Activated CD8-positive, alpha-beta memory T cell treated with anti-CD3 and anti-CD28 coated beads for 36 hours (primary cell): ENCODE results near the gene CHD9. TPM values are rescaled to one million over a fixed set of nuclear protein-coding genes. Genes with fewer than 3 reads are reported as not detected.
"Not testable (repeated sequence)": the region's sequence is repeated elsewhere in the genome, so short reads cannot be mapped to it uniquely, and the experiment has no call there.

Source experiments
- CTCF ChIA-PET: fragments of 350-600 bp; sonication (Branson Sonifier 250); formaldehyde crosslinking; loops from one replicate; lab custom pipeline; 2021; ENCODE audit warnings: antibody characterized with exemption; lab: Charles Lee
- POLR2A ChIA-PET: fragments of 350-600 bp; sonication (Branson Sonifier 250); formaldehyde crosslinking; loops from one replicate; lab custom pipeline; 2021; ENCODE audit warnings: antibody characterized with exemption; lab: Charles Lee
- total RNA-seq, 2 experiments: library from RNA; stranded (reverse); gene quantifications; one replicate each; pipeline ENCODE4 v1.2.3, GENCODE V29; 2021

The CHD9 gene, protein sequence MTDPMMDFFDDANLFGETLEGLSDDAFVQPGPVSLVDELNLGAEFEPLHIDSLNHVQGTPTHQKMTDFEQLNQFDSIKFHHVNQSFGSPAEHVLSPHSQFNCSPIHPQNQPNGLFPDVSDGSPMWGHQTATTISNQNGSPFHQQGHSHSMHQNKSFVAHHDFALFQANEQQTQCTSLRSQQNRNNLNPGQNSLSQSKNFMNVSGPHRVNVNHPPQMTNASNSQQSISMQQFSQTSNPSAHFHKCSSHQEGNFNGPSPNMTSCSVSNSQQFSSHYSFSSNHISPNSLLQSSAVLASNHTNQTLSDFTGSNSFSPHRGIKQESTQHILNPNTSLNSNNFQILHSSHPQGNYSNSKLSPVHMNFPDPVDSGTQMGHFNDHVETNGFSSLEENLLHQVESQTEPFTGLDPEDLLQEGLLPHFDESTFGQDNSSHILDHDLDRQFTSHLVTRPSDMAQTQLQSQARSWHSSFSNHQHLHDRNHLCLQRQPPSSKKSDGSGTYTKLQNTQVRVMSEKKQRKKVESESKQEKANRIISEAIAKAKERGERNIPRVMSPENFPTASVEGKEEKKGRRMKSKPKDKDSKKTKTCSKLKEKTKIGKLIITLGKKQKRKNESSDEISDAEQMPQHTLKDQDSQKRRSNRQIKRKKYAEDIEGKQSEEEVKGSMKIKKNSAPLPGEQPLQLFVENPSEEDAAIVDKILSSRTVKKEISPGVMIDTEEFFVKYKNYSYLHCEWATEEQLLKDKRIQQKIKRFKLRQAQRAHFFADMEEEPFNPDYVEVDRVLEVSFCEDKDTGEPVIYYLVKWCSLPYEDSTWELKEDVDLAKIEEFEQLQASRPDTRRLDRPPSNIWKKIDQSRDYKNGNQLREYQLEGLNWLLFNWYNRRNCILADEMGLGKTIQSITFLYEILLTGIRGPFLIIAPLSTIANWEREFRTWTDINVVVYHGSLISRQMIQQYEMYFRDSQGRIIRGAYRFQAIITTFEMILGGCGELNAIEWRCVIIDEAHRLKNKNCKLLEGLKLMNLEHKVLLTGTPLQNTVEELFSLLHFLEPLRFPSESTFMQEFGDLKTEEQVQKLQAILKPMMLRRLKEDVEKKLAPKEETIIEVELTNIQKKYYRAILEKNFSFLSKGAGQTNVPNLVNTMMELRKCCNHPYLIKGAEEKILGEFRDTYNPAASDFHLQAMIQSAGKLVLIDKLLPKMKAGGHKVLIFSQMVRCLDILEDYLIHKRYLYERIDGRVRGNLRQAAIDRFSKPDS (N-terminal part only)
- total RNA-seq: 10 to 100 TPM; 16.8 to 17.1 TPM

DNA sequence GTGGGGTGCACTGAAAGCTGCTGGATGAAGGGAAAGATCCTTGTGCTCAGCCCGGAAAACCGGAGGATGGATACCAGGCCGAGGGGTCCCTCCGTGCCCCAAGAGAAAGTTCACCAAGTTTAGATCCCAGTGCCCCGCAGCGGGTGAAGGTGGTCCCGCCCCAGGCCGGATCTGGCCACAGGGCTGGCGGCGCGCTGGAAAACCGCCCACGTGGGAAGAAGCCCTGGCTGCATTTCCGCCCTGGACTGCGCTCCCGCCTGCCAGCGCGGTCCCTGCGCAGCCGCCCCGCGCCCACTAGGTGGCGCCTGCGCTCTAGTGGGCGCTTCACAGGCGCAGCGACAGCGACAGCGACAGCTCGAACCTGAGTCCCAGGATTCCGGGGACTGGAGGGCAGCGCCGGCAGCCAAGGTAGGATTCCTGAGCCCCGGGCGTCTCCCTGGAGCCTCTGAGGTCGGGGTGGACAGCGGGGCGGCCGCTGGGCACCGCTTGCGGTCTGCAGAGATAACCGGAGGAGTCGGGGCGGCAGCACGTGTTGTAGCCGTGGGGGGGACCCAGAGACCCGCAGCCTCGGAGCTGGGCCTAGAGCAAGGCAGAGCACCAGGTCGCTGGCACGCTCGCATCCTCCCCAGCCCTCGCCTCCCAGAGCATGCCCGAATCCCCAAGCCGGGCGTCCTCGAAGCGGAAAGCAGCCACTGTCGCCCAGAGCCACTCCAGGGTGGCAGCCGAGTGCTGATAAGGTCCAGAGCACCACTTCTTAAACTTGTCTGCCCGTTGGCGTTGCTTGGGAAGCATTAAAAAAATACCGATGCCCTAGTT is at the start of gene CHD9:
CHD9 (plus strand) TSS at position 322 of the 816 bp plus-strand sequence. CDS start 101,099 bp downstream, outside the sequence.
- CTCF ChIA-PET: interaction anchor here (0.7 to 2.0 kb wide), 19 partner anchors 9 to 475 kb away, joined by 3 to 9 read pairs (median 4); no protein-coding TSS in a partner anchor
- POLR2A ChIA-PET: interaction anchor here (0.6 to 1.3 kb wide), 5 partner anchors 38 to 380 kb away, joined by 3 to 5 read pairs (median 3); no protein-coding TSS in a partner anchor

DNA sequence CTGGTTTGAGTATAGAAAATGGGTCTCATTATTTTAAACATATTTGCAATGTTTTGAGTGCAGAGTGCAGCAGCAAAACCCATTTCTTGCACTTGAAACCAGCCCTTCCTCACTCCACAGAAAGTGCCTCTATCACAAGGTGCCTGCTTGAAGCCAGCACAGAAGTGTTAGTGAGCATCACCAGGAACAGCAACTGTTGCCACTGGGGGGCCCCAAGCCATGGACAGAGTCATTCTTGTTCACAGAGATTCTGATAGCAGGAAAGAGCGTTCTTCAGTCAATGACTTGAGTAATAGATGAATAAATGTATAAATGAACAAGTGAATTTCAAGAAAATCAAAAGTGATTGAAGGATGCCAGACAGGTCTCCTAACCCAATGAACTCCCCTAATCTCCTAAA is 47.7 kb upstream of the CHD9 start:
- CTCF ChIA-PET: no interaction called here
- POLR2A ChIA-PET: no interaction called here

DNA sequence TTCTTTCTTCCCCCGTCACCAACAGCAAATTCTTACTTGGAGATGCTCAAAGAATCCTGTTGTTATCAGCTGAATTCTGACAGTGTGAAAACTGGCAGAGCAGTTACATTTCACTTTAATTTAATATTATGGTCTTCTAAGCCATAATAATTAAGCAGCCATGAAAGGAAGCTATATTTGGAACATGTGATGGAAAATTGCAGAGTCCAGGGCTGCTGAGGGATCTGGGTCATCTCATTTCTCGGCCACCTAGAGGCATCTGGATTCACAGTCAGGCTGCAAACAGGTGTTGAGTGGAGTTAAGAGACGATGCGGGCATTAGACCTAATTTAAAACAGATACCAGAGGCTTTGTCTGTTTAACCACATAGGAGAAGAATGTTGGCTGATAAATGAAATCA is 40.5 kb upstream of the CHD9 start:
- POLR2A ChIA-PET: no interaction called here
- CTCF ChIA-PET: no interaction called here

DNA sequence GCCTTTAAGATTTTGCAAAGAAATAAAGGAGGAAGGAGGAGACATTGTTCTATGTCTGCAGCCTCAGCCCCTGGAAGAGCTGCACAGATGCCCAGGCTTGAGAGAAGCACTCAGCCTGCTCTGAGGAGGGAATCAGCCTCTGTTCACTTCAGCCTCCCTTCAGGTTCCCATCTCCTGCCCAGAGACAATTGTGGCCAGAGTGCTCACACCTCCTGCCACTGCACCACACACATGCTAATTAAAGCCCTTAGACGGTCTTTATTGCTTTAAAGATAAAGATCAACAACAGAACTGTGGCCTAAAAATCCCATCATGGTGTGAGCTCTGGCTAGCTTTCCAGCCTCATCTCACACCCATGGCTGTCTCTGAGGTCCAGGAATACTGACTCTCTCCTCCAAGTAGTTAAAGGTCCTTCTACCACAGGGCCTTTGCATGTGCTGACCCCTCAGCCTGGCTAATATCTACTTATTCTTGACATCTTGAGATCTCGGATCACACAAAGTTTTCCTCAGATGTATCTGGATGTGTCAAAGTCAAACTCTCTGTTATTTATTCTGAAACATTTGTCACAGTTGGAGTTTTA is 35.9 kb upstream of the CHD9 start:
- ChIA-PET POLR2A (no interaction called here), CTCF (no interaction called here)

DNA sequence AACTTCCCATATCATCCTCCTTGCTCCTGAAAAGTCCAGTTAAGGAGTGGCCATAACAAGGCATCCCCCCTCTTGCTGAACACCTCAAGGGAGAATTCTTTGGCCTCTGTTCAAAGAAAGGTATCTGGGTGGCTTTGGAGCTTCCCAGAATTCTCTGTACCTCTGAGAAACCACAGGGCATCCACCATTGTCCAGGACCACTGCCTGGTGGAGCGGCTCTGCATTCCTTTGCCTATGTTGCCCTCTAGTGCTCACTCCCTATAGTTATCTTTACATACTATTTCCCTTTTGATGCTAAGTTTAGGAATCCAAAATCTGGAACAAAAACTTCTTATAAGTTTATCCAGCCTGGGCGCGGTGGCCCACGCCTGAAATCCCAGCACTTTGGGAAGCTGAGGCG is 32.4 kb upstream of the CHD9 start:
- POLR2A ChIA-PET: no interaction called here
- CTCF ChIA-PET: interaction anchor here (1.0 to 1.1 kb wide), 2 partner anchors 12 to 15 kb away, joined by 3 to 4 read pairs; no protein-coding TSS in a partner anchor

DNA sequence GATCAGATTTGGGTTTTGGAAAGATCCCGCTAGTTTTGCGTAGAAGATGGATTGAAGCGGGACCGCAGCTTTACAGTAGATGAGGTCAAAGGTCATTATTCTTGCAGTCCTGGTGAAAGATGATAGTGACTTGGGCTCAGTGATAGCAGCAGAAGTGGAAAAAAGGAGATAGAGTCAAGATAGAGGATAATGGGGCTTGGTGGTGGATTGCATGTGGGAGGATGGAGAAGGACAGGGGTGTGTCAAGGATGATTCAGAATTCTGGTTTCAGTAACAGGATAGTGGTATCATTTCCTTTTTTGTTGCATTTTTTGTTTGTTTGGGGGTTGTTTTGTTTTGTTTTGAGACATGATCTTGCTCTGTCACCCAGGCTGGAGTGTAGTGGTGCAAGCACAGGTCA is 30.7 kb upstream of the CHD9 start:
- ChIA-PET POLR2A (no interaction called here), CTCF (no interaction called here)

DNA sequence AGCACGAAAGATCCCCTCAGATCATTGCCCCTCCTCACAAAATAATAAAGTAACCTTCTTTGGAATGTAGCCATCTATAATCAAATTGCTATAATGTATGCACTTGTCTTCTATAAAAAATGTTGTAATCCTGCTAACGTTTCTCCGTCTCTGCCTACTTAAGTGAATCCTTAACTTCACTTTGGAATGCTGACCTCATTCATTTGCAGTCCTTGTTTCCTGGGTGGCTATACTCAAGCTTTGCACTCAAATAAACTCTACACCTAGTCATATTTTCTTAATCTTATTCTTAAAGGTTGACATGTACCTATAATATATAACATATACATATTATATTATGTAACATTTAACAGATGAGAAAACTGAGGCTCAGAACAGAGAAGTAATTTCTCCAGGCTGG is 24.8 kb upstream of the CHD9 start:
- ChIA-PET CTCF (no interaction called here), POLR2A (no interaction called here)

DNA sequence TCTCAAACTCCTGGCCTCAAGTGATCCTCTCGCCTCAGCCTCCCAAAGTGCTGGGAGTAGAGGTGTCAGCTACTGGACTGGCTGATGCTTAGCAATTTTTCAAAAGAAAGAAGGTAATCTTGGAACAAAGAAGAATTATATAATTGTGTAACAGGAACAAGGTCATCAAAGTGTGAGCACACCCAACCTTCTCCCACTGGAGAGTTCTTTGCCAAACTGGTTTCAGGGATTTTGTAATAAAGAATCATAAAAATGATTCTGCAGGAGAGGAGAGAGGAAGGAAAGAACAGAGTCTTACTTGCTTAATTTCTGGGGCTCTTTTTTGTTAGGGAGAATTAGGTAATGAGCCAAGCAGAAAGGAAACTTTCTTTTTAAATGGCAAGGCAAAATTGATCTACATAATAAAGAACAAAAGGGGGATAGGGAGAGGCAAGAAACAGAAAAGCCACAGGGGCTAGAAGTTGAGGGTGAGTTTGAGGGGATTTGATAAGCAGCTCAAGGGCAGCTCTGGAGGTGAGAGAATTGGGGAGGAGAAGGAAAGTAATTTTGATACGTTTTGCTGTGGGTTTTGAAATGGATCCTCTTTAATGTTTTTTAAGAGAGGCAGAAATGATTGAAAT is 23.4 kb upstream of the CHD9 start:
- ChIA-PET CTCF (no interaction called here), POLR2A (no interaction called here)

DNA sequence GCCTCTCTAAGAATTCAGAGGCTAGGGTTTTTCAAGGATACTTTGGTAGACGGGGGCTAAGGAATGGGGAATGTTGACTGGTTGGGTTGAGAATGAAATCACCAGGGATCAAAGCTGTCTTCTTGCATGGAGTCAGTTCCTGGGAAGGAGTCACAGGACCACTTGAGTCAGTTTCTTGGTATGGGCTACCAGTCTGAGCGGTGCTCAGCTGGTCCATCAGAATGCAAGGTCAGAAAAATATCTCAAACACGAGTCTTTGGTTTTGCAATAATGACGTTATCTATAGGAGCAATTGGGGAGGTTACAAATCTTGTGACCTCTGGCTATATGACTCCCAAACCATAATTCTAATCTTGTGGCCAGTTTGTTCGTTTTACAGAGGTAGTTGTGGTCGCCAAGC is 20.5 kb upstream of the CHD9 start:
- POLR2A ChIA-PET: no interaction called here
- CTCF ChIA-PET: no interaction called here

DNA sequence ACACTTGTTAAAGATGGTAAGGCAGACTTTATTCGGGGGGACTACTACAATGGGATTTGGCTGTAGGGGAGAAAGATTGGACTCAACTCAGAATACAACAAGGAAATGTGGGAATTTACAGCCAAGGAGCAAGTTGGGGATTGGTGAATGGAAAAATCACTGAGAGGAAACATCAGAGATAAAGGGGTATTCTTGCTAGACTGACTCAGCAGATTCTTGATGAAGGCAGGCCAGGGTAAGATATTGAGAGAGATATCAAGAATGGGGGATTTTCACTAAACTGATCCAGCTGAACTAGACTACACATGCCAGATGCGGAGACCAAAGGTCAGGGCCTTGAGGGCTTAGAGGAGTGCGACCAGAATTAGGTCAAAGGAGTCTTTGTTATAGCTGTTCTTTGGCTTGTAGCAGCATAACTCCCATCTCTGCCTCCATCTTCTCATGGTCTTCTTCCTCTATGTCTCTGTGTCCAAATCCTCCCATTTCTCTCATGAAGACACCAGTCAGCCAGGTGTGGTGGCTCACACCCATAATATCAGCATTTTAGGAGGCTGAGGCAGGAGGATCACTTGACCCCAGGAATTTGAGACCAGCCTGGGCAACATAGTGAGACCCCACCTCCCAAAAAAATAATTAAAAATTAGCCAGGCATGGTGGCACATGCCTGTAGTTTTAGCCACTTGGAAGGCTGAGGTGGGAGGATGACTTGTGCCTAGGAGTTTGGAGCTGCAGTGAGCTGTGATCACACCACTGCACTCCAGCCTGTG is 19.4 kb upstream of the CHD9 start:
- ChIA-PET CTCF (no interaction called here), POLR2A (no interaction called here)

DNA sequence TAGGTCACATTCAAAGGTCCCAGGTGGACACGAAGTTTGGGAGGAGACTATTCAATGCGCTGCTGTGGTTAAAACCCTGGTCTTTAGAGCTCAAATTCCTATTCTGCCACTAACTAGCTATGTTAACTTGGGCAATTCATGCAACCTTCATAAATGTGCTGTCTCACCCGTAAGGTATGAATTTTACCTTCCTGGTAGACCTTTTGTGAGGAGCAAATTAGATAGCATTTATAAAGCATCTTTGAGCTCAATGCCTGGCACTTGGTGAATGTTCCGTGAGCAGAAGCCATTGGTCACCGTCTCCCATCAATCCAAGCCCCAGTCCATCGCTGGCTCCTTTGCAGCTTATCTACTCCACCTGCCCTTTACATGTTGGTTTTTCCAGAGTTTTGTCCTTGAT is 18.7 kb upstream of the CHD9 start:
- ChIA-PET POLR2A (no interaction called here), CTCF (no interaction called here)

DNA sequence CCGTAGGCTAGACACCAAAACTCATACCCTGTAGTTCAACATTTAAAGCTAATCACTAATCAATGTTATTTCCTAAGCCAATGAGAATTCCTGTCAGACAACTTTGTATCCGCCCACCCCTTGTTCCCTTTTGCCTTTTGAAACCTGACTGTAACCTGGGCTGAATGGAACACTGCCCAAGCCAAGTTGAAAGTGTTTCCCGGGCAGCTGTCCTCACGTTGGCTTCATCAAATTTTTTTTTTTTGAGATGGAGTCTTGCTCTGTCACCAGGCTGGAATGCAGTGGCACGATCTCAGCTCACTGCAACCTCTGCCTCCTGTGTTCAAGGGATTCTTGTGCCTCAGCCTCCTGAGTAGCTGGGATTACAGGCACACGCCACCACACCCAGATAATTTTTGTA is 18.1 kb upstream of the CHD9 start:
- CTCF ChIA-PET: interaction anchor here (1.3 kb wide), 1 partner anchor 14 kb away, joined by 3 read pairs; no protein-coding TSS in a partner anchor
- POLR2A ChIA-PET: not testable (repeated sequence)

DNA sequence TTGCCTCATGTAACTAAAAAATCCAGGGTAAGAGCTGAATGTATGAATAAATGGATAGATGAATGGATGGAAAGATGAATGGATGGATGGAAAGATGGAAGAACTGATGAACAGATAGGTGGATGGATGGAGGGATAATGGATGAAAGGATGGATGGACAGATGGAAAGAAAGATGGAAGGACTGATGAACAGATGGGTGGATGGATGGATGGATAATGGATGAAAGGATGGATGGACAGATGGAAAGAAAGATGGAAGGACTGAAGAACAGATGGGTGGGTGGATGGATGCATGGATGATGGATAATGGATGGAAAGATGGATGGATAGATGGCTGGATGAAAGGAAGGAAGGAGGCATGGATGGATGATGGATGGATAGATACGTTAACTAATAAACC is 14.0 kb upstream of the CHD9 start:
- POLR2A ChIA-PET: no interaction called here
- CTCF ChIA-PET: no interaction called here

DNA sequence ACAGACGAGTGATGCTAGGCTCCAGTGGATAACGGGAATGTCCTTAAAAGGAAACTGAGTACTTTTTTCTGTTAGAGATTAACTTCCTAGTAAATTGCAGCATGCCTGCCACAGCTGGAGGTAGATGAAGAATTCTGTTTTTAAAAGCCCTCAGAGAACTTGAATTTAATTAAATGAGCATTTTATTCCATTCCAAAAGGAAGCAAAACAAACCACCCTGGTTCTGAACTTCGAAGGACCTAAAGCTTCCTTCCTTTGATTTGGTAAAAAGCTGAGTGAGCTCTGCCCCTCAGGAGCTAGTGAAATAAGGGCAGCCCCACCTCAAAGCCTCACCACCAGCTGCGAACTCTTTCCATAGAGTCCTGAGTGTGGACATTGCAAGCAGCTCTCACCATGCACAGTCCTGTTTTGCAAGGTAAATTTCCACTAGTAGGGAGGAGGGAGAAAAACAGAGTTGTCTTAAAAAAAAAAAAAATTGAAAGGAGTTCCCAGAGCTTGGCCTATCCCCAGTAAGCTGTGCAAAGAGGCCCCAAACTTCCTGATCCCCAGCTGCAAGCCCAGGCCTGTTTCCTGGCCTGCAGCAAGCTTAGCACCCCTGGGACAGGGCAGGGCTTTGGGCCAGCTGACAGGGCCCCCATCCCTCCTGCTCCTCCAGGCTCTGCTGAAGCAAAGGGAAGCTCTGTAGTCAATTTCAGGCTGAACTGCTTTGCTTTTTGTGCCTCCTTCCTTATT is 13.3 kb upstream of the CHD9 start:
- CTCF ChIA-PET: no interaction called here
- POLR2A ChIA-PET: no interaction called here

DNA sequence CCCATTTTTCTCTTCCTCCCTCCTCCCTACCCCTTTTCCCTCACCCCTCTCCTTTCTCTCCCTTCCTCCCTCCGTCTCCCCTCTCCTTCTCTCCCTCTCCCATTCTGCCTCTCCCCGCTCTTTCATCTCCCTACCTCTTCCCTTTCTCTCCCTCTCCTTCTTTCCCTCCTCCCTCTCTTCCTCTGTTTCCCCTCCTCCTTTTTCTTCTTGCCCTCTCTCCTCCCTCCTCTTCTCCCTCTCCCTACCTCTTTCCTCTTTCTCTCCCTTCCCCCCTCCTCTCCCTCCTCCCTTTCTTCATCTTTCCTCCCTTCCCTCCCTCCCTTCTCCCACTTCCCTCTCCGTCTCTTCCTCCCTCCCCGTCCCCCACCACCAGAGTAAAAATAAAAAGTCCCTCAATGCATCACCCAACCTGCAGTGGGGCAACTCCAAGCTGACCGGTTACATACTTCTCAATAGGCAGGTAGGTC is 12.5 kb upstream of the CHD9 start:
- ChIA-PET POLR2A (no interaction called here), CTCF (no interaction called here)

DNA sequence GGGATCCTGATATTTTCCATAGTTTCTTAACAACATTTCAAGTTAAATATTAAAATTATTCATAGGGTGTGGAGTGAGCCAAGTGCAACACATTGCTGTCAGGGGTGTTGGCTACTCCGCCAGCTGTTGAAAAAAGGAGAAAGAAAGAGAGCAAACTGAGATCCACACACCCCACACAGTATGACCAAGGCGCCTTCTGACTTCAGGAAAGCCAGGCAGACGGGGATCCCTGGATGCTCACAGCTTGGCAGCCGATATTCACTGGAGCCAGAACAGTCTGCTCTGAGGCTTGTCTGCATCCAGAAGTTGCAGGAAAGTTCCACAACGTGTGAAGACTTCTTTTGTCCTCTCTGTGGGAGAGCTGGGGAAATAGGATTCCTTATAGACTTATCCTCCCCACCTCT is 11.4 kb upstream of the CHD9 start:
- ChIA-PET POLR2A (no interaction called here), CTCF (interaction anchor here (0.7 kb wide), 1 partner anchor 12 kb away, joined by 3 read pairs; the partner anchor contains the start of gene CHD9)
